ENCODE measurements around the gene CPNE9. TPM values are rescaled to one million over a fixed set of nuclear protein-coding genes. Genes with fewer than 3 reads are reported as not detected.

Gene CPNE9
- total RNA-seq, 1 donor: not detected

- H3K4me3 ChIP-seq (ENCODE audit: low read depth, low read length): no peak overlapping the region
- DNase-seq (ENCODE audit: low read depth): no peak
- TF ChIP-seq CTCF (IDR thresholded peaks at IDR 0.05; ENCODE audit: insufficient read depth, low read length): no peak
Observed at GRCh38 chr3:9739181-9739580, 35.5 kb downstream of the CPNE9 start.

- DNase-seq (ENCODE audit: low read depth): no peak
- TF ChIP-seq CTCF (IDR thresholded peaks at IDR 0.05; ENCODE audit: insufficient read depth, low read length): no peak
Observed at GRCh38 chr3:9742560-9742959, 38.9 kb downstream of the CPNE9 start.

GRCh38 chr3:9743548-9743947 is 39.9 kb downstream of the CPNE9 start:
- TF ChIP-seq CTCF (IDR thresholded peaks at IDR 0.05; ENCODE audit: insufficient read depth, low read length): no peak
- H3K4me3 ChIP-seq (ENCODE audit: low read depth, low read length): no peak overlapping the region
- DNase-seq (ENCODE audit: low read depth): no peak

More at GRCh38 chr3:9742560-9742959, 38.9 kb downstream of the CPNE9 start:
- H3K4me3 ChIP-seq (ENCODE audit: low read depth, low read length): no peak overlapping the region

GRCh38 chr3:9744162-9744561 is 40.5 kb downstream of the CPNE9 start:
- DNase-seq (ENCODE audit: low read depth): no peak
- no peak overlapping the region for H3K4me3 ChIP-seq (ENCODE audit: low read depth, low read length)
- TF ChIP-seq CTCF (IDR thresholded peaks at IDR 0.05; ENCODE audit: insufficient read depth, low read length): no peak

GRCh38 chr3:9745521-9745920 is 41.9 kb downstream of the CPNE9 start:
- H3K4me3 ChIP-seq (ENCODE audit: low read depth, low read length): no peak overlapping the region
- DNase-seq (ENCODE audit: low read depth): no peak
- TF ChIP-seq CTCF (IDR thresholded peaks at IDR 0.05; ENCODE audit: insufficient read depth, low read length): no peak

GRCh38 chr3:9746330-9746729 is 42.7 kb downstream of the CPNE9 start:
- no peak overlapping the region for H3K4me3 ChIP-seq (ENCODE audit: low read depth, low read length)
- peak; percentile 59 for DNase-seq (ENCODE audit: low read depth)
- TF ChIP-seq CTCF (IDR thresholded peaks at IDR 0.05; ENCODE audit: insufficient read depth, low read length): no peak

- no peak overlapping the region for H3K4me3 ChIP-seq (ENCODE audit: low read depth, low read length)
- TF ChIP-seq CTCF (IDR thresholded peaks at IDR 0.05; ENCODE audit: insufficient read depth, low read length): no peak
- no peak for DNase-seq (ENCODE audit: low read depth)
Observed at GRCh38 chr3:9747267-9747666, 43.6 kb downstream of the CPNE9 start.

All from fibroblast of the aortic adventitia (primary cell).